Measurements from ENCODE around the gene ATP1A3.

DNA sequence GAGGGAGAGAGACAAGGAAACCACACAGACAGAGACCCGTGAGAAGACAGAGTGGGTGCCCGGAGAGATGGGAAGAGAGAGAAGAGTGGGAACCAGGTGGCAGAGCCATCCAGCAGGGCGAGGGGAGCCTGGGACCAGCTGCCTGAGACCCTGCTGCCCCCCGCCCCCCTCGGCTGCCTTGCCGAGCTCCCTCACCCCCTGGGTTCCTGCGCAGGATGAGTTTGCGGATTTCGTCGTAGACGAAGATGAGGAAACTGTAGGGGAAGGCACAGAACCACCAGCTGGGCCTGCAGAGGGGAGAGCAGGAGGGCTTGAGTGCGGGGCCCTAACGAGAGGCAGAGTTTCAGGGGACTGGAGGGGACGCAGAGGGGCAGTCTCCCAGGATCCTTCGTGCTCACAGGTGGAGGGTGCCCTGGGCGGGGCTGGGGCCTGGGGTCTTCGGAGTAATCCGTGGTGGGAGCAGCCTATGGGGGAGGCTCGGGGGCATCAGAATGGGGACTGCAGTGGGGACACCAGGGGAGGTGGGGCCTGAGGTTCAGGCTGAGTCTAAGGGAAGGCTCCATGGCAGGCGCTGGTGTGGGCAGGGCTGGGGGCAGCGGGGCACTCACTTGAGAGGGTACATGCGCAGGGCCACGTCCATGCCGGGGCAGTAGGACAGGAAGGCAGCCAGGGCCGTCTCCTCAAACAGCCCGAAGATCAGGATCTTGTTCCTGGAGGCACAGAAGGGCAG is 26.8 kb downstream of the ATP1A3 start:
- TF ChIP-seq, protein P1, sequence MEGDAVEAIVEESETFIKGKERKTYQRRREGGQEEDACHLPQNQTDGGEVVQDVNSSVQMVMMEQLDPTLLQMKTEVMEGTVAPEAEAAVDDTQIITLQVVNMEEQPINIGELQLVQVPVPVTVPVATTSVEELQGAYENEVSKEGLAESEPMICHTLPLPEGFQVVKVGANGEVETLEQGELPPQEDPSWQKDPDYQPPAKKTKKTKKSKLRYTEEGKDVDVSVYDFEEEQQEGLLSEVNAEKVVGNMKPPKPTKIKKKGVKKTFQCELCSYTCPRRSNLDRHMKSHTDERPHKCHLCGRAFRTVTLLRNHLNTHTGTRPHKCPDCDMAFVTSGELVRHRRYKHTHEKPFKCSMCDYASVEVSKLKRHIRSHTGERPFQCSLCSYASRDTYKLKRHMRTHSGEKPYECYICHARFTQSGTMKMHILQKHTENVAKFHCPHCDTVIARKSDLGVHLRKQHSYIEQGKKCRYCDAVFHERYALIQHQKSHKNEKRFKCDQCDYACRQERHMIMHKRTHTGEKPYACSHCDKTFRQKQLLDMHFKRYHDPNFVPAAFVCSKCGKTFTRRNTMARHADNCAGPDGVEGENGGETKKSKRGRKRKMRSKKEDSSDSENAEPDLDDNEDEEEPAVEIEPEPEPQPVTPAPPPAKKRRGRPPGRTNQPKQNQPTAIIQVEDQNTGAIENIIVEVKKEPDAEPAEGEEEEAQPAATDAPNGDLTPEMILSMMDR (IDR thresholded peaks at IDR 0.05; ENCODE audit: low read length), result no peak
- TF ChIP-seq EZH2 (optimal IDR thresholded peaks at IDR 0.05; ENCODE audit: low read depth, low read length) (no peak), EZH2phosphoT487 (IDR thresholded peaks at IDR 0.05; ENCODE audit: low read length) (no peak)
